CD14-positive monocyte (primary cell): Measurements from ENCODE around the gene FATE1. TPM values are rescaled to one million over a fixed set of nuclear protein-coding genes. Genes with fewer than 3 reads are reported as not detected.

Experiments used
- DNase-seq, 3 donors: peaks; one replicate each; pipeline ENCODE4 v3.0.0-alpha.2; 2011 to 2022
- H2AFZ ChIP-seq: 2 replicates; pipeline ENCODE4 v1.6.0; 2012; ENCODE audit warnings: mild to moderate bottlenecking, low read depth, low read length, inconsistent platforms; ENCODE audit not compliant: insufficient read depth, poor library complexity, severe bottlenecking
- H3K27ac ChIP-seq, 2 donors: 1 replicate in 1 of 2; 2 replicates in 1 of 2; pipeline ENCODE4 v1.5.1; 2012 to 2013; ENCODE audit warnings: low read length in 2 of 2, control low read depth in 1 of 2, inconsistent platforms in 1 of 2, low read depth in 1 of 2, mild to moderate bottlenecking in 1 of 2
- H3K27me3 ChIP-seq, 2 donors: one replicate each; pipeline versions ENCODE4 v1.6.0 to v1.6.1; 2011 to 2013; ENCODE audit warnings: low read length in 2 of 2; ENCODE audit not compliant: control insufficient read depth in 2 of 2, insufficient read depth in 2 of 2
- H3K36me3 ChIP-seq, 2 donors: replicated peaks in 1 of 2; 1 replicate in 1 of 2; 2 replicates in 1 of 2; pipeline versions ENCODE4 v1.5.1 to v1.6.1; 2012 to 2013; ENCODE audit warnings: low read length in 2 of 2, control low read depth in 1 of 2, inconsistent platforms in 1 of 2, mild to moderate bottlenecking in 1 of 2; ENCODE audit not compliant: insufficient read depth in 2 of 2, control insufficient read depth in 1 of 2
- H3K4me1 ChIP-seq, 2 donors: 1 replicate in 1 of 2; 2 replicates in 1 of 2; pipeline versions ENCODE4 v1.5.1 to v1.6.1; 2012 to 2013; ENCODE audit warnings: low read length in 2 of 2, control low read depth in 1 of 2, inconsistent platforms in 1 of 2, mild to moderate bottlenecking in 1 of 2, moderate library complexity in 1 of 2; ENCODE audit not compliant: insufficient read depth in 2 of 2, control insufficient read depth in 1 of 2
- H3K4me2 ChIP-seq: replicated peaks from 2 replicates; pipeline ENCODE3; 2012; ENCODE audit warnings: low read length, moderate library complexity, mild to moderate bottlenecking; ENCODE audit not compliant: poor library complexity, severe bottlenecking; ENCODE audit errors: extremely low read depth
- H3K4me3 ChIP-seq, 3 experiments: fragments of 200-600 bp in 1 of 3; sonication (generic) in 1 of 3; replicated peaks in 1 of 3; 1 replicate in 2 of 3; 2 replicates in 1 of 3; pipeline ENCODE4 v1.5.1; 2011 to 2013; ENCODE audit warnings: low read length in 3 of 3, mild to moderate bottlenecking in 3 of 3, control low read depth in 2 of 3, low read depth in 2 of 3, inconsistent platforms in 1 of 3, moderate library complexity in 1 of 3
- H3K79me2 ChIP-seq: 2 replicates; pipeline ENCODE4 v1.6.0; 2012; ENCODE audit warnings: mild to moderate bottlenecking, control low read depth, inconsistent platforms, low read length, moderate library complexity; ENCODE audit not compliant: insufficient read depth
- H3K9ac ChIP-seq: 2 replicates; pipeline ENCODE4 v1.6.0; 2017; ENCODE audit warnings: low read length, mild to moderate bottlenecking; ENCODE audit not compliant: insufficient read depth, poor library complexity, severe bottlenecking
- H3K9me3 ChIP-seq, 2 donors: replicated peaks in 1 of 2; 1 replicate in 1 of 2; 2 replicates in 1 of 2; pipeline versions ENCODE4 v1.5.1 to v1.6.1; 2012 to 2013; ENCODE audit warnings: low read length in 2 of 2, control low read depth in 1 of 2; ENCODE audit not compliant: control insufficient read depth in 1 of 2, insufficient read depth in 1 of 2
- H4K20me1 ChIP-seq: 2 replicates; pipeline ENCODE4 v1.6.0; 2012; ENCODE audit warnings: mild to moderate bottlenecking, low read length, control low read depth, moderate library complexity; ENCODE audit not compliant: insufficient read depth
- H3K27ac Mint-ChIP-seq, 7 donors: one replicate each; pipeline ENCODE4 v1.8.0; 2020; ENCODE audit warnings: mild to moderate bottlenecking in 7 of 7, mixed read lengths in 7 of 7, moderate library complexity in 6 of 7, inconsistent platforms in 2 of 7
- H3K27me3 Mint-ChIP-seq, 3 donors: one replicate each; pipeline ENCODE4 v1.8.0; 2021 to 2022; ENCODE audit warnings: low read depth in 3 of 3, mild to moderate bottlenecking in 3 of 3, mixed read lengths in 3 of 3, moderate library complexity in 3 of 3, inconsistent platforms in 1 of 3
- H3K36me3 Mint-ChIP-seq, 2 donors: one replicate each; pipeline ENCODE4 v1.8.0; 2020; ENCODE audit warnings: mixed read lengths in 2 of 2, inconsistent platforms in 1 of 2, mild to moderate bottlenecking in 1 of 2
- H3K4me1 Mint-ChIP-seq: one replicate; pipeline ENCODE4 v1.8.0; 2020; ENCODE audit warnings: mild to moderate bottlenecking, mixed read lengths
- H3K4me3 Mint-ChIP-seq, 2 donors: one replicate each; pipeline ENCODE4 v1.8.0; 2020; ENCODE audit warnings: mild to moderate bottlenecking in 2 of 2, mixed read lengths in 2 of 2, moderate library complexity in 1 of 2
- H3K9me3 Mint-ChIP-seq, 7 donors: one replicate each; pipeline ENCODE4 v1.8.0; 2020 to 2022; ENCODE audit warnings: mixed read lengths in 7 of 7, mild to moderate bottlenecking in 6 of 7, moderate library complexity in 6 of 7, inconsistent platforms in 2 of 7
- WGBS: methylation state at CpG from one replicate; pipeline ENCODE4 v1.1.5; 2013; ENCODE audit warnings: missing lambda C conversion rate; ENCODE audit not compliant: insufficient coverage; 5-methylcytosine and 5-hydroxymethylcytosine counted together
- intact Hi-C, 2 donors: fragments of 100-400 bp; cut with micrococcal nuclease; formaldehyde crosslinking; loops; one replicate each; pipeline versions ENCODE4 v1.15.0 to v1.15.1; 2023
- polyA plus RNA-seq, 3 donors: library from polyadenylated mRNA; depleted of rRNA in 1 of 3; unstranded in 2 of 3; stranded (reverse) in 1 of 3; fragments of 300-500 nt in 2 of 3; fragments of >200 nt in 1 of 3; fragmentation: Illumina TruSeq in 2 of 3; gene quantifications; 1 replicate in 2 of 3; 2 replicates in 1 of 3; pipeline ENCODE4 v1.2.3, GENCODE V29; 2012 to 2021
- TF ChIP-seq, protein P1 (sequence below): fragments of 200-600 bp; IDR thresholded peaks from one replicate; pipeline ENCODE4 v1.8.0; 2022; ENCODE audit warnings: antibody characterized with exemption, mild to moderate bottlenecking

The FATE1 gene
- polyA plus RNA-seq, 3 donors: not detected

DNA sequence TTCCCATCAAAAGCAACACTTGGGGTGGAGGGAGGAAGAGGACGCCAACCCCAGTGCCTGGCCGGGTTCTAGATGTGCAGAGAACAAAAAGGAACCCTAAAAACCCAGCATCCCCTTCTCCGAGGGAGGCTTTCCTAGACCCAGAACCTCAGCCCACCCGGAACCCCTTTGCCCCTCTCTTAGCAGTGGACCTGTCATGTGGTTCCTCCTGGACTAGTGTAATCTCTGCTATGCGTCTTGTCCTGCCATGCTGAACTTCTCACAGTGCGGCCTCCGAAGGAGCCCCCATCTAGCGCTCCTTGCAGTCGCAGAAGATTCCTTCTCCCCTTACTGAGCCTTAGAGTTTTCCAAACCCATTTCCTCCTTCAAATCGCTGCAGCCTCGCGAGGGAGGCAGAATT is 21.7 kb upstream of the FATE1 start:
- Mint-ChIP-seq H3K27me3 (peaks cover 9 to 26% (median 17%) of the 10 kb centered on the region in 3 donors), H3K27ac (no peak overlapping the region), H3K4me1 (no peaks in the 10 kb centered on the region), H3K36me3 (no peaks in the 10 kb centered on the region), H3K9me3 (peaks cover 0 to 16% (median 4%) of the 10 kb centered on the region in 7 donors), H3K4me3 (no peak overlapping the region)
- WGBS: 82% methylated on average over 5 of the region's 12 CpGs
- Histone ChIP-seq H2AFZ (no peak overlapping the region), H3K4me1 (no peaks in the 10 kb centered on the region), H3K9me3 (no peaks in the 10 kb centered on the region), H4K20me1 (no peaks in the 10 kb centered on the region), H3K79me2 (no peaks in the 10 kb centered on the region), H3K27me3 (peaks cover 0 to 7% of the 10 kb centered on the region in 2 donors), H3K27ac (no peak overlapping the region), H3K4me3 (no peak overlapping the region), H3K36me3 (no peaks in the 10 kb centered on the region), H3K9ac (no peak overlapping the region), H3K4me2 (no peak overlapping the region)
- TF ChIP-seq, protein P1, sequence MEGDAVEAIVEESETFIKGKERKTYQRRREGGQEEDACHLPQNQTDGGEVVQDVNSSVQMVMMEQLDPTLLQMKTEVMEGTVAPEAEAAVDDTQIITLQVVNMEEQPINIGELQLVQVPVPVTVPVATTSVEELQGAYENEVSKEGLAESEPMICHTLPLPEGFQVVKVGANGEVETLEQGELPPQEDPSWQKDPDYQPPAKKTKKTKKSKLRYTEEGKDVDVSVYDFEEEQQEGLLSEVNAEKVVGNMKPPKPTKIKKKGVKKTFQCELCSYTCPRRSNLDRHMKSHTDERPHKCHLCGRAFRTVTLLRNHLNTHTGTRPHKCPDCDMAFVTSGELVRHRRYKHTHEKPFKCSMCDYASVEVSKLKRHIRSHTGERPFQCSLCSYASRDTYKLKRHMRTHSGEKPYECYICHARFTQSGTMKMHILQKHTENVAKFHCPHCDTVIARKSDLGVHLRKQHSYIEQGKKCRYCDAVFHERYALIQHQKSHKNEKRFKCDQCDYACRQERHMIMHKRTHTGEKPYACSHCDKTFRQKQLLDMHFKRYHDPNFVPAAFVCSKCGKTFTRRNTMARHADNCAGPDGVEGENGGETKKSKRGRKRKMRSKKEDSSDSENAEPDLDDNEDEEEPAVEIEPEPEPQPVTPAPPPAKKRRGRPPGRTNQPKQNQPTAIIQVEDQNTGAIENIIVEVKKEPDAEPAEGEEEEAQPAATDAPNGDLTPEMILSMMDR: no peak
- intact Hi-C loops: no loop called here
- DNase-seq: no peak

DNA sequence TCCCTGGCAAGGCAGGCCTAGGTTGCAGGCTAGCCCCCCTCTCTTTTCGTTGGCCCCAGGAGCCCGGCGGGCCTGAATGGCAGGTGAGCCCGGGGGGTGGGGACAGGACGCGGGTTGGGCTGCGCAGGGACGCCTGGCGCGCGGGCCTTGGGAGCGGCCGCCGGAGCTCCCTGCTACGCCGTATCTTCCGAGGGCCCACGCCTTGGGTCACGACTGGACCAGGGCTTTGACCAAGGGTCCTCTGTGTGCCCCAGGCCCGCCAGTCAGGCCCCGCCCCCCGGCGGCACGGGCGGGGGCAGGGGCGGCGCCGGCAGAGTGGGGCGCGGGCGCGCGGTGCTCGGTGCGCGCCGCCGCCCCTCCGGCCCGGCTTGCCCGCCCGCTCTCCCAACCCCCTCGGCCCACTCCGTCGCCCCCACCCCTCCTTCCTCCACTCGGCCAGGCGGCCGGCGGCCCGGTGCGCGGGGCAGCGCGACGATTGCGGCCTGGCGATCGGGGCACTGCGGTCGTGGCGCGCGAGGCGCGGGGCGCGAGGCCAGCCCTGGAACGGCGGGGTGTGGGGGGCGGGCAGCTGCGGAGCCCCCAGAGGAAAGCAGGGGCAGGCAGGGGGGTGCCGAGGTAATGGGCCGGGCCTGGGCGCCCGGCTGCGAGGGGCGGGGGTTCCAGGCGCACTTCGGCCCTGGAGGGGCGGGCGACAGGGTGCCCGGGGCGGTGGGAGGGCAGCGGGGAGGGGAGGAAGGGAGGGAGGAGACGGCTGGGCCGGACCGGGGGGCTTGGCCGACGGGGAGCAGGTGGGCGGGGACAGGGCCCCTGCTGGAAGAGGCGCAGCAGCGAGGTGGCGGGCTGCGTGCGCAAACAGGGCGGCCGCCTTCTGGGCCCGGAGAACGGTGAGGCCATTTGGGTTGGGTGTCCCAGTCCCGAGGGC is 20.9 kb upstream of the FATE1 start, which contains the start of gene PRRG3:
Gene PRRG3 (plus strand): TSS at position 798 of the 922 bp plus-strand sequence. CDS start 3,357 bp downstream, outside the sequence.
- Mint-ChIP-seq H3K4me1 (no peaks in the 10 kb centered on the region), H3K9me3 (peaks cover 0 to 18% (median 4%) of the 10 kb centered on the region in 7 donors), H3K36me3 (no peaks in the 10 kb centered on the region), H3K27ac (no peak within 1 kb of the TSS), H3K4me3 (peak within 1 kb of the TSS in 1 of 2 donors; percentile 69), H3K27me3 (peaks cover 10 to 26% (median 18%) of the 10 kb centered on the region in 3 donors)
- Histone ChIP-seq H3K9me3 (no peaks in the 10 kb centered on the region), H3K4me1 (no peaks in the 10 kb centered on the region), H3K4me3 (no peak within 1 kb of the TSS), H3K27me3 (peaks cover 0 to 7% of the 10 kb centered on the region in 2 donors), H3K9ac (no peak within 1 kb of the TSS), H3K36me3 (no peaks in the 10 kb centered on the region), H3K79me2 (no peaks in the 10 kb centered on the region), H3K4me2 (no peak within 1 kb of the TSS), H3K27ac (no peak within 1 kb of the TSS), H4K20me1 (no peaks in the 10 kb centered on the region), H2AFZ (no peak within 1 kb of the TSS)
- WGBS: 3% methylated on average over 36 of the region's 100 CpGs
- intact Hi-C loops: no loop called here
- TF ChIP-seq, protein P1: no peak
- DNase-seq: no peak
